GM19455 (cell line): ENCODE results near the gene GPR15.

Source experiments
- ATAC-seq: cut with Tn5 transposase; IDR thresholded peaks from one replicate; pipeline ENCODE4 v1.9.1; 2021; ENCODE audit not compliant: unreplicated experiment

GPR15 gene

DNA sequence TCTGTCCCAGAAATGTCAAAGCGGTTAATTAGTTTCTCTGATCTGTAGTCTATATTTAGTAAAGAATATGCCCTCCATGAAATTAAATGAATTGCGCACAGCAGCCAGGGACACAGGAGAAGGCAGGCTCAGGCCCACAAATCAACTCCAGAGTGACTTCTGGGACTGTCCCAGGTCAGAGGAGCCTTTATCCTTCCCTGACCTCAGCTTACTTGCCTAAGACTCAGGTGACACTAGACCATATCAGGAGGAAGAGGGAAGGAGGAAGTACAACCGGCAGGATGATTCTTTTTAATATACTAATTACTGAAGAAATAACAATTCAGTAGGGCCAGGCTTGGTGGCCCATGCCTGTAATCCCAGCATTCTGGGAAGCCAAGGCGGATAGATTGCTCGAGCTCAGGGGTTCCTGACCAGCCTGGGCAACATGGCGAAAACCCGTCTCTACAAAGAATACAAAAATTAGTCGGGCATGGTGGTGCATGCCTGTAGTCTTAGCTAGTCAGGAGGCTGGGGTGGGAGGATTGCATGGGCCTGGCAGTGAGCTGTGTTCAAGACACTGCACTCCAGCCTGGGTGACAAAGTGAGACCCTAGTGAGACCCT is 1.8 kb upstream of the GPR15 start:
- ATAC-seq: no peak

DNA sequence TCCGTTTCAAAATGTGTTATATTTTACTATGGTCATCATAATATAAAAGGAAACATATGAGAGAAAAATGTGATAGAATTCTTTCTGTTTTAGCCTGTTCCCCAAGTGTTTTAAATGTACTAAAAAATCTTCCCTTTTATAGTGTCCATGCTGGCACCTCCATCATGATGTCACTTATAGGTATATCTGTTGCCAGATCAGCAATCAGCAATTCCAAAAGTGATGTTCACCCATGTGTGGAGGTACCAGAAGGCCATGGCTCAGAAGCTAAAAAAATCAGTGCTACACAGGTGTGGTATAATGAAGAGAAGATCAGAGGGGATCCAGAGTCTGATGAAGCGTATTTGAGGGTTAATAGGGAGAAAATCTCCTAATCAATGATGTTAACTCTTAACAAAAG is 1.1 kb upstream of the GPR15 start:
- no peak for ATAC-seq

DNA sequence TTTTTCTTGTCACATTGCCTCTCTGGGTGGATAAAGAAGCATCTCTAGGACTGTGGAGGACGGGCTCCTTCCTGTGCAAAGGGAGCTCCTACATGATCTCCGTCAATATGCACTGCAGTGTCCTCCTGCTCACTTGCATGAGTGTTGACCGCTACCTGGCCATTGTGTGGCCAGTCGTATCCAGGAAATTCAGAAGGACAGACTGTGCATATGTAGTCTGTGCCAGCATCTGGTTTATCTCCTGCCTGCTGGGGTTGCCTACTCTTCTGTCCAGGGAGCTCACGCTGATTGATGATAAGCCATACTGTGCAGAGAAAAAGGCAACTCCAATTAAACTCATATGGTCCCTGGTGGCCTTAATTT is 478 bp downstream of the GPR15 start:
- ATAC-seq: peak; percentile 1

DNA sequence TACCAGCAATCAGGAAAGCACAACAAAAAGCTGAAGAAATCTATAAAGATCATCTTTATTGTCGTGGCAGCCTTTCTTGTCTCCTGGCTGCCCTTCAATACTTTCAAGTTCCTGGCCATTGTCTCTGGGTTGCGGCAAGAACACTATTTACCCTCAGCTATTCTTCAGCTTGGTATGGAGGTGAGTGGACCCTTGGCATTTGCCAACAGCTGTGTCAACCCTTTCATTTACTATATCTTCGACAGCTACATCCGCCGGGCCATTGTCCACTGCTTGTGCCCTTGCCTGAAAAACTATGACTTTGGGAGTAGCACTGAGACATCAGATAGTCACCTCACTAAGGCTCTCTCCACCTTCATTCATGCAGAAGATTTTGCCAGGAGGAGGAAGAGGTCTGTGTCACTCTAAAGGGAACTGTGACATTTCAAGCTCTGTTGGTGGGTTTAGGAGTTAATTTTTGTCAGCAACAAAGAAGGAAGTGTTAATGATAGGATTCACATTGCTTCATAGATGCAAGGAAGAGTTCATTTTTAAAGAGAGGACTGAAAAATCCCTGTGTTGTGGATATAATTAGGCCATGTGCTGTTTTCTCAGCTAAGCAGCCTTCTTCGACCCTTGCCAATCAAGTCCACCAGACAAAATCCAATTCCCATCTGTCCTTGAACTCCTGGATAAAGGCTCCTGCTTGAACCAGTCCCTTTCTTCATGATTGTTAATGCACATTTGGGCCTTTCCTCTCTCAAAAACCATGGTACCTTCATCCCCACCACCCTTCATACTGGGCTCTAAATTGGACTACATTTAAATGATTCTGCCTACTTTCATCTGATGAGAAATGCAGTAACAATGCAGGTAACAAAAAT is 1.2 kb downstream of the GPR15 start:
- no peak for ATAC-seq

DNA sequence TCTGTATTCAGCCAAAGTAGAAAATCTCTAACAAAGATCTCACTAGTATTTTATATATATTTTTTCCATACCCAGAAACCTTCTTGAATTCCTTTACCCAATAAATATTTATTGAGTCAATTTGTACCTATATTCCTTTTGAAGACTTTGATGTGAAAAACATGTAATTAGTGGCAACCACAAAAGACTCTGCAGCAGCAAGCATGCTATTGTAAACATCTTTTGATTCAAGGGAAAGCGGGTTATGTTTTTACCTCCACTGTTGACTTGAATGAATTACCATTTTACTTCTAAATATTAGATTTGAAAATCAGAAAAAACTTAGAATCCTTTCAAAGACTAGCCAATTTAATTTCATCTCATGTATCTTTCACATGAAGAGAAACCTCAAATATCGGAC is 2.4 kb downstream of the GPR15 start:
- ATAC-seq: no peak

DNA sequence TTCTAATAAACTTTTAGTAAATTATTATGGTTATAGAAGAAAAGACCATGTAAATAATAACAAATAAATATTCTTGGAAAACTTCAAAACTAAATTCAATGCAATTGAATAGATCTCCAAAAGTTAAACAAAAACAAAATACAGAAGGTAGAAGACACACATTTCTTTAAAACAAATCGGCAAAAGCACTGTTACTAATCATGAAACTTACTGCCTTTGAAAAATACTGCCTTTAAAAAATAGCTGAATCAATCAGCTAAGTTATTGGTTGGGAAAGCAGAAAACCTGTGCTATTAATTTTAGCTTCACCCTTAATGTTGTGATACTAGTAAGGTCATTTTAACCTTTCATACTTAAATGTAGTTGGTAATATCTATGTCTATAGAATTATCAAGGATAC is 3.0 kb downstream of the GPR15 start:
- ATAC-seq: no peak

DNA sequence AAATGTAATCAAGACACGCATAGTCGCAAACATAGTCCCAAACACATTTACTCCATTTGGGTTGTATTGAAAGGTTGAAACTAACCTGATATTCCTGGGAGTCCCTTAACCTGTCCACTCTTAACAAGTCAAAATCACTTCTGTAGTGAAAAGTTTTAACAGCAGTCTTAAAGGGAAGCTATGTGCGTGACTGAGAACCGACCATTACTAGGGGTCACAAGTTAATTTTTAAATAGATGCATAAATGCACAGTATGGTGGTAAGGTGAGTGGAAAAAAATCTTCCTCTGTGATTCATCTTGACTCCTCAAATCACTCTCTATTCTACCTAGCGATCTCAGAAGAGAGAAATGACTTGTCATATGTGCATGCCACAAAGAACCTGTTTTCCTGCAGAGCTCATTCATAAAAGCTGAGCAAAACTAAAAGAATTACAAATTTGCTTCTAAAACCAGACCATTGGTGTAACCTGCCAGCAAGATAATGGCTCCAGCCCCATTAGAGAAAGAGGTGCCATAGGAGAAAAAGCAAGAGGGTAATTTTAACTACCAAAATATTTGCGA is 4.8 kb downstream of the GPR15 start:
- peak; percentile 71 for ATAC-seq

DNA sequence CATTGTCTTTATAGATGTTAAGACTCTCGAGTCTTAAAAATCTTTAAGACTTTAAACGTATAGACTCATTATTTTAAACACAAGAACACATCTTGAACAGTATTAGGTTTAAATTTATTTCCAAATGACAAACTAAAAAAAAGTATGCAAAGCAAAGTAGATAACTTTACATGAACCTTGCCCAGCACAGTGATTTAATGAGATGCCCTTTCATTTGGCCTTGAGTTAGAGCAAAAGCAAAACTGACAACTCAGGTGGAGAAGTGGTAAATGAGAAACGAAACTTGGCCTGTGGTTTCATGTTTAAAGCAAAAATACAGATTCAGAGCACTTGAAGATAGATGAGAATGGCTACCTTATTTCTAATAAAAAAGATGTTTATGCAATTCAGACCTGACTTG is 8.6 kb downstream of the GPR15 start:
- ATAC-seq: peak; percentile 50

DNA sequence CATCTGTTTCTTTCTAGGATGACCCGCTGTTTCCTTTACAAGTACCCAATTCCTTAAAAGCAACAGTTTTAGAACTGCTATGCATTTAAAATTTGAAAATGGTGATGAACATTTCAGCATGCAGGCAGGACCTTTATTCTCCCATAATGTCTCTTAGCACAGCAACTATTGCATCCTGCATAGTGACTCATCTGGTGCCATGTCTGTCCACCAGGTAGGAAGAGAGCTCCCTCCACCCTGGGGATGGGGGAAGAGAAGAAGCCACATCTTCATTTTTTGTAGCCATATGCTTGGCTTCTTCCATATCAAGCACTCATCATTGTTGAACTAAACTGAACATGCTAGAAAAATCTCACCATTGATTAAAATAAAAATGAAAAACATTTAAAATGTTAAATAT is 9.9 kb downstream of the GPR15 start:
- no peak for ATAC-seq

DNA sequence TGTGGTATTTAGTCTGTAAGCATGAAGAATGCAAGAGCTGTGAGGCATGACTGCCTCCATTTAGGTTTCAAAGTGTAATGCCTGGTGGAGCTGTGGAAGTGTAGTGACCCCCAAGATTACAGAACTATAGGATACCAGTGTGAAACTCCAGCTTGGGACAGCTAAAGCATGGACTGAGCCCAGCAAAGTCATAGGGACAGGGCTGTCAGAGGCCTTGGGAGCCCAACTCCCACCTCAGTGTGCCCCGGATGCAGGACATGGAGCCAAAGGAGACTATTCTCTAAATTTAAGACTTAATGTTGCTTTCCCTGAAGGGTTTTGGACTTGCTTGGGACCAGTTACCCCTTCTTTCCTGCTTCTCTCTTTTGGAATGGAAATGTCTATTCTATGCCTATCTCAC is 10.8 kb downstream of the GPR15 start:
- ATAC-seq: no peak

DNA sequence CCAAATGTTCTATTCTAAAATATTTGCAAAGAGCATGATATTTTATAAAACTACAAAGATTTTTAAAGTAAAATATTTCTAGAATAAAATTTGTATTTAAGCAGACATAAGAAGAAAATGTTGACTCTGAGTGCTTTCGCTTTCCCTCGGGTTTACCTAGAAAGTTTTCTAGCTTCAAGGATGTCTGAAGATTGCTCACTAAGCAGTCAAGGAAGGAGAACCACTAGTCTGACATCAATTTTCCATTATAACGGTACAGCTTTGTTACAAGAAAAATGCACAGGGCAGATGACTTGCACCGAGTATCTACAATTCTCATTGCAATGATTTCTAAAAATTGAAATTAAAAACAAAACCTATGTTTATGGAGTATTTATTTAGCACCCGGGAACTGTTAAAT is 14.2 kb downstream of the GPR15 start:
- ATAC-seq: no peak

DNA sequence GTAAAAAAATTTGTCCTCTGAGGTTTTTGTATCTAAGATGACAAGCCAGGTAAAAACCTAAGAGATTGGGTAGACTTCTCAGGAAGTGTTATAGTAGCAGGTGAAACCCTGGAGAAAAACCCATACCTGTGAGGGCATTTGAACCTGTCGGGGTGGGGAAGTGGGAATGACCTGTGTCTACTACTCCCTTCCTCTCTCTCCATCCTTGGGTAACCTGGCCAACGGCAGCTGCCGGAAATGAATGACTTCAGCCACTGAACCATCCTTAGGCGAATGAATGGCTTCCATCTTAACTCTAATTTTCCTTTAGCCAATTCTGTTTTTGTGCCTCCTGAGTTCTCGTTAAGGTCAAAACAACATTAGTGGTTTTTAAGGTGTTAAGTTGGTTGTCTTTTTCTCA is 16.8 kb downstream of the GPR15 start:
- ATAC-seq: no peak

DNA sequence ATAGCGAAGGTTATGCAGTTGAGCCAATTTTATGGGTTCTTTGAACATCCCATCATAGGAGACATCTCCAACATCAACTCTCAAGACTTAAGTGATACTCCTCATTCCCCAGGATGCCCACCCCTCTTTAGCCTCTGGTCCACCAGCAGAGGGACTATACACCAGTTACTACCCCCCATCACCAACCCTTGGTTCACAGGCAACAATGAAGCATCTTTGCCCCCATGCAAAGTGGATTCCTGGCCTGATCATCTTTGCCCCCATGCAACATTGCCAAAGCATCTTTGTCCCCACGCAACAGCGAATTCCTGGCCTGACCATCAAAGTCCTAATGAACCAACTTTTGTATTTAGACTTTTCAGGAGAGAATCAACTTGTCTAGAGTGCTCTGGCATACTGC is 19.1 kb downstream of the GPR15 start:
- no peak for ATAC-seq

DNA sequence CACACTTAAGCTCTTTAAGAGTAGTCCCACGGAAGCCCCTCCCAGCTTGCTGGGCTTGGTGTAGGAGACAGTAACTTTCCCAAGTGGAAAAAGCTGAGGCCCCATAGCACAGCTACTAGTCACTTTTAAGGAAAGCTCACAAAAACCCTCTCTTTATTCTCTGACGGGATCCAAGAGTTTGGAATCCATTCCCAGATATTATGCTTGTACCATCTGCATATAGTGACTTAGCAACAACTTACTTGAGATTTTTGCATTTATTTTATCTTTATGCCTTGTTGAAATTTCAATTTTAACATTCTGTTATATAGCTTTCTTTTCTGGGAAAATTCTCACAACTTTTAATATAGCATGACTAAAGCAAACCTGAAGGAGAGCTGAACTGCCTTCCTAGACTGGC is 19.5 kb downstream of the GPR15 start:
- no peak for ATAC-seq

DNA sequence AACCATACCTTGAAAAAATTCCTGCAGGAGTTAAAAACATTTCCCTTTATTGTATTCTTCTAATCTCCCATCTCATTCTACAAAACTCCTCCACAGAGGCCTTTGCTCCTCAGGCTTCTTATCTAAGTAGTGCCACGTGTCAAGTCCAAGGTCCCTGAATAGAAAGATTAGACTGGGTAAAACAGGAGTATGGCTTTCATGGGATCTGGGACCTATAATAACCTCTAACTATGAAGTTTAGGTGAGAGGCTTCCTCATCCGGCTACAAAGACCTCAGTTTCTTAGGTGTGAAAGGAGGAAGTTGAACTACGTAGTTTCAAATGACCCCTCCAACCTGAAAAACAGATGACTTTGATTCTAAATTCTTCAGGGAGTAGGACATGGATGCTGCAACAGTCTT is 20.0 kb downstream of the GPR15 start:
- no peak for ATAC-seq

DNA sequence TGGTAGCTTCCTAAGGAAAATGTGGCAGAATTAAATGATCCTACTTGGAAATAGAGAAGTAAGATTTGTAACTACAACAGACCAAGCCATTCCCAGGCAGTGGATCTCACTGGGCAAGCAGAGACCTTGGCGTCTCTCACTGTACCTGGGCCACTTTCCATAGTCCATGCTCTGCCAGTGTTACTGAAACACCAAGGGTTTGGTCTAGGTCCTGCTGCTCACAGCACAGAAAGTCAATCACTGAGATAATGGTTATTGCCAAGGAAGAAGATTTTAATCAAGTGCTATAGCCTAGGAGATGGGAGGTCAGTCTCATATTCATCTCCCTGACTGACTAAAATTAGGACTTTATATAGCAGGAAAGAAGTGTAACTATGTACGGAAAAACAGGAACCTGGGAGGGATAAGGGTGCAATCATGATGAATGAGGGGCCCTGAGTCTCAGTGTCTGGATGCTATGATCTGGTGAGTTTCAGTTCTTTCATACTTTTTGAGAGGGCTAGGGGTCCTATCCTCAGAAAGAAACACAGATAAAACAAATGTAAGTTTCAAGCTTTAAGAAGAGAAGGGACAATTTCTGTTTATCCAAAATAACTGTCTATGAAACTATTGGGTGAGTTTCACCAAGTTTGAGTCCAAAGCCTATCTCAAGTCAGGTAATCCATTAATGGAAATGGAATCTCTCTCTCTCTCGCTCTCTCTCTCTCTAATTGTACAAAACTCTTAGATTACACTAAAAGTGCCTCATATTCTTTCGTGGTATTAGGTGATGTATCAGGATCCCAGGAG is 20.6 kb downstream of the GPR15 start:
- no peak for ATAC-seq

DNA sequence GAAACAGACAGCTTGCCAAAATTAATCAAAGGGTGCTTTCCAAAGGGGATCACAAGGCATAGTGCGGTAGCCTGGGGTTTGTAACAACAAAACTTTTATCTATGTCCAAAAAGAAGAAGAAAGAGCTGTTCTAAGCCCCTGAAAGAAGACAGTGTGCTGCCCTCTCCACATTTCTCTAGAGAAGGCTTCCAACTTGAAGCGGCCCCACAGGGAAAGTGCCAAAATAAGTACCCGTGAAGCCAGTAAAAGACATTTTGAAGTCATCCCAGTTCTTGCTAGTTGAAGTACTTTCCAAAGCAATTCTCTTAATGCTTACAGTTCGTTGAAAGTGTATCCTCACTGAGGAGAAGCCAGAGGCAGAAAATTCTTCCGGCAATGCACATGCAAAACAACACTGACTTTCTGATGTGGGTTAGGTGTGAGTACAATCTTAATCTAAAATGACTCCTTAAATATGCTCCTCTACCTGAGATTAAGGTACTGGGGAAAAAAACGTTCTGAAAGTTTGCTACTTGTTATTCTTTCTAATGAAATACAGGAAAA is 21.3 kb downstream of the GPR15 start:
- ATAC-seq: no peak

DNA sequence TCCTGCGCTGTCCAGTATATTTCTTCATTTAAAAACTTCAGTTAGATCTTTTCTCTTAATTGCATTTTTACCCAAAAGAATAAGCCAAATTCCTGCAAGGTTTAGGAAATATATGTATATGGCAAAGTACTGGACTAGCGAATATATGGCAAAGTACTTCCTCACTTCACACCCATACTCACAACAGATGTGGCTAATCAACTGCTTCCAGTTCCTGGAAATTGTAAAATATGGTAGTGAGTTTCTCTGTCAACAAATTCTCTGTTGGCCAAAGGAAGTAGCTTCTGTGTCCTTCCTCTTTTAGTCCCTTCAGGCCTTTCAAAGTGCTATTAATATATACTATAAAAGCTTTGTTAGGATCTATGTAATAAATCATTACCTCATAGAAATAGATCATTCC is 22.0 kb downstream of the GPR15 start:
- ATAC-seq: no peak

DNA sequence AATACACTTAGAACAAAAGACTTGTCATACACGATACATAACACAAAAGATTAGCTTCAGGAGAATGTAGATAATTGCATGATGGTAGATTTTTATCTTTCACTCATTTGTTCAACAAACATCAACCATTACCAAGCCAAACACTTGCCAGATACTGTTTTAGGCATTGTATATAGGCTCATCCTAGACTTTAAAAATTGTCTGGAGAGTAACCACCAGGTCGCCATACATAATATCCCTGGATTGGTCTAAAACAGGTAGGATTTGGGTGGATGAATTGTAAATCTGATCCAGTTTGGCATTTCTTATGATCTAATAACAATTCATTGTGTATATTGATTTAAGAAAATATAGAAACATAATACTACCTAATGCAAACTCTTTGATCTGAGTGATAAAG is 22.8 kb downstream of the GPR15 start:
- ATAC-seq: no peak

DNA sequence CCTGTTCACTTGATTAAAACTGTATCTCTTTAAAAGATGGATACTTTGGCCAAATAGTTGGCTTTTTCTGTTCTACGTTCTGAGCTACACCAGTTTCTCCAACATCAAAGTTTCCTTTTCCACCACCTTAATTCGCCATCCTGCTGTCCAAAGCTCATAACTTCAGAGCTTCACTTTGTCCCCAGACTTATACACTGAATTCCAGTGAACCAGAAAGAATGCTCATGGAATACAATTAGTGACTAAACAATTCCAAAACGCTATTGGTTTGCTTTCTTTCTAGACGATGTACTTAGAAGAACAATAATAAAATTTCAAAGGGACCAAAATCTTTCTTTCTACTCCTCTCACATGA is 23.2 kb downstream of the GPR15 start:
- no peak for ATAC-seq
